Adrenal gland (tissue), 5 donors: ENCODE results near the gene FAM9C.

ENCODE experiments used
- CTCF ChIP-seq, 6 experiments: fragments of 450-650 bp in 4 of 6; fragments of 200-600 bp in 2 of 6; sonication (generic) in 1 of 6; IDR thresholded peaks; 1 replicate in 5 of 6; 2 replicates in 1 of 6; pipeline versions ENCODE4 v1.5.1 to v1.8.0; 2016 to 2021; ENCODE audit warnings: antibody characterized with exemption in 6 of 6, mild to moderate bottlenecking in 2 of 6, moderate library complexity in 1 of 6
- POLR2A ChIP-seq, 2 donors: fragments of 450-650 bp; IDR thresholded peaks; one replicate each; pipeline ENCODE4 v1.6.1; 2017; ENCODE audit warnings: antibody characterized with exemption in 2 of 2, mild to moderate bottlenecking in 2 of 2, moderate library complexity in 1 of 2
- donor health status: DM: no; HTN: no; CAD: no.

DNA sequence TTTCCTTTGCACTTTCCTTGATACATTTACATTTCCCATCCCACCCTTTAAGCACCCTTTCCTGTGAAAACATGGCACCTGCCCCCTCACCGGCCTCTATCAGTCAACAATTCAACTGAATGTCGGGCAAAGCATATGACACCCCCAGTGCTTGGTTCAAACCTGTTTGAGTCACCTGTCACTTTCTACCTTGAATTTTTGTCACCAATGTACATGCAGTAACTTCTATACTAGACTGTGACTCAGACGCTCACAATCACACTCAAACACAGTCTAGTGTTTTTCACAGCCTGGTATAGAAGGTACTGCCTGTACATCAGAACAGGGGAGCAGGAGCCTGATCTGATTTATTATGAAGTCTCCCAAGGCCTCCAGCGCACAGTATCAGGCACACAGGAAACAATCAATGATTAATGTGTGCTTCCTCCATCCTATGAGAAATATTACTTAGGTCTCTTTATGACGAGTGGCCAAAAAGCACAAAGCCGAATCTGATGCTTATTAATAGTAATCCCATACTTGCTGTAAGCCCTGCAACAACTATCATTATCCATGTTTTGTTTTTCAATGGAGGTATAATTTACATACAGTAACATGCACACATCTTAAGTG lies 49.2 kb upstream of the FAM9C start:
- no peak for TF ChIP-seq CTCF (IDR thresholded peaks at IDR 0.05)
- no peak for TF ChIP-seq POLR2A (IDR thresholded peaks at IDR 0.05)
